H1 (cell line): ENCODE data around the gene DOCK3. TPM values are rescaled to one million over a fixed set of nuclear protein-coding genes. Genes with fewer than 3 reads are reported as not detected.

Experiments
- HDAC6 ChIP-seq: IDR thresholded peaks from one replicate; pipeline ENCODE4 v1.7.1; 2012; ENCODE audit warnings: low read depth, mild to moderate bottlenecking, inconsistent platforms, low read length, moderate library complexity
- KDM1A ChIP-seq: fragments of 200-600, 300-600 bp; sonication (generic); IDR thresholded peaks from 2 replicates; pipeline ENCODE4 v1.7.1; 2016; ENCODE audit warnings: mild to moderate bottlenecking, low read length, borderline replicate concordance
- RXRA ChIP-seq: IDR thresholded peaks from 2 replicates; pipeline ENCODE4 v1.6.1; 2011; ENCODE audit warnings: low read depth, mild to moderate bottlenecking, low read length, moderate library complexity; ENCODE audit not compliant: insufficient read depth
- SRF ChIP-seq: IDR thresholded peaks from 2 replicates; pipeline ENCODE4 v1.6.1; 2011; ENCODE audit warnings: mild to moderate bottlenecking, low read depth, low read length, moderate library complexity
- ZNF274 ChIP-seq: IDR thresholded peaks from 2 replicates; pipeline ENCODE4 v1.7.0; 2012; ENCODE audit warnings: low read length, borderline replicate concordance; ENCODE audit errors: extremely low read depth
- polyA plus RNA-seq, 7 experiments: library from polyadenylated mRNA; depleted of rRNA in 3 of 7; stranded (reverse) in 5 of 7; unstranded in 2 of 7; fragments of >200 nt in 5 of 7; fragments of 200-250 nt in 2 of 7; gene quantifications; 1 replicate in 5 of 7; 2 replicates in 1 of 7; 4 replicates in 1 of 7; pipeline versions ENCODE4 v1.2.1 to v1.2.3, GENCODE V29; 2011 to 2013; ENCODE audit warnings: missing spikeins in 2 of 7, mixed read lengths in 2 of 7
- total RNA-seq: library from RNA; stranded (reverse); fragmentation: NEBNext Ultra II Directional; extraction: Animal tissue kit (Norgen Biotek cat#: 25700); gene quantifications from 2 replicates; pipeline ENCODE4 v1.2.1, GENCODE V29; 2021
- TF ChIP-seq, protein P1 (sequence below): fragments of 300-600 bp; sonication (generic); IDR thresholded peaks from 2 replicates; pipeline ENCODE4 v1.7.1; 2012; ENCODE audit warnings: low read length, moderate library complexity, mild to moderate bottlenecking, inconsistent platforms; ENCODE audit not compliant: insufficient replicate concordance

The DOCK3 gene
- total and polyA plus RNA-seq, 2 of the 8 experiments (the other 6 are each of a cell fraction or from before 2014, with no cell fraction given) = 2.7 to 5.0 TPM

DNA sequence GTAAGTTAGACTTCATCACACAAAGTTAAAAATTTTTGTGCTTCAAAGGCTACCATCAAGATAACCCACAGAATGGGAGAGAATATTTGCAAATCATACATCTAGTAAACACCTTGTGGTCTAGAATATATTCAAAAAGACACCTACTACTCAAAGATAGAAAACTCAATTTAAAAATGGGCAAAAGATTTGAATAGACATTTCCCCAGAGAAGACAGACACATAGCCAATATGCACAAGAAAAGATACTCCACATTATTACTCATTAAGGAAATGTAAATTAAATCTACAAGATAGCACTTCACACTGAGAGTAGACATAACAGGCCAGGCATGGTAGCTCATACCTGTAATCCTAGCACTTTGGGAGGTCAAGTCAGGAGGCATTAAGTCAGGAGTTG, 622.6 kb downstream of the DOCK3 start (continued):
- TF ChIP-seq, protein P1, sequence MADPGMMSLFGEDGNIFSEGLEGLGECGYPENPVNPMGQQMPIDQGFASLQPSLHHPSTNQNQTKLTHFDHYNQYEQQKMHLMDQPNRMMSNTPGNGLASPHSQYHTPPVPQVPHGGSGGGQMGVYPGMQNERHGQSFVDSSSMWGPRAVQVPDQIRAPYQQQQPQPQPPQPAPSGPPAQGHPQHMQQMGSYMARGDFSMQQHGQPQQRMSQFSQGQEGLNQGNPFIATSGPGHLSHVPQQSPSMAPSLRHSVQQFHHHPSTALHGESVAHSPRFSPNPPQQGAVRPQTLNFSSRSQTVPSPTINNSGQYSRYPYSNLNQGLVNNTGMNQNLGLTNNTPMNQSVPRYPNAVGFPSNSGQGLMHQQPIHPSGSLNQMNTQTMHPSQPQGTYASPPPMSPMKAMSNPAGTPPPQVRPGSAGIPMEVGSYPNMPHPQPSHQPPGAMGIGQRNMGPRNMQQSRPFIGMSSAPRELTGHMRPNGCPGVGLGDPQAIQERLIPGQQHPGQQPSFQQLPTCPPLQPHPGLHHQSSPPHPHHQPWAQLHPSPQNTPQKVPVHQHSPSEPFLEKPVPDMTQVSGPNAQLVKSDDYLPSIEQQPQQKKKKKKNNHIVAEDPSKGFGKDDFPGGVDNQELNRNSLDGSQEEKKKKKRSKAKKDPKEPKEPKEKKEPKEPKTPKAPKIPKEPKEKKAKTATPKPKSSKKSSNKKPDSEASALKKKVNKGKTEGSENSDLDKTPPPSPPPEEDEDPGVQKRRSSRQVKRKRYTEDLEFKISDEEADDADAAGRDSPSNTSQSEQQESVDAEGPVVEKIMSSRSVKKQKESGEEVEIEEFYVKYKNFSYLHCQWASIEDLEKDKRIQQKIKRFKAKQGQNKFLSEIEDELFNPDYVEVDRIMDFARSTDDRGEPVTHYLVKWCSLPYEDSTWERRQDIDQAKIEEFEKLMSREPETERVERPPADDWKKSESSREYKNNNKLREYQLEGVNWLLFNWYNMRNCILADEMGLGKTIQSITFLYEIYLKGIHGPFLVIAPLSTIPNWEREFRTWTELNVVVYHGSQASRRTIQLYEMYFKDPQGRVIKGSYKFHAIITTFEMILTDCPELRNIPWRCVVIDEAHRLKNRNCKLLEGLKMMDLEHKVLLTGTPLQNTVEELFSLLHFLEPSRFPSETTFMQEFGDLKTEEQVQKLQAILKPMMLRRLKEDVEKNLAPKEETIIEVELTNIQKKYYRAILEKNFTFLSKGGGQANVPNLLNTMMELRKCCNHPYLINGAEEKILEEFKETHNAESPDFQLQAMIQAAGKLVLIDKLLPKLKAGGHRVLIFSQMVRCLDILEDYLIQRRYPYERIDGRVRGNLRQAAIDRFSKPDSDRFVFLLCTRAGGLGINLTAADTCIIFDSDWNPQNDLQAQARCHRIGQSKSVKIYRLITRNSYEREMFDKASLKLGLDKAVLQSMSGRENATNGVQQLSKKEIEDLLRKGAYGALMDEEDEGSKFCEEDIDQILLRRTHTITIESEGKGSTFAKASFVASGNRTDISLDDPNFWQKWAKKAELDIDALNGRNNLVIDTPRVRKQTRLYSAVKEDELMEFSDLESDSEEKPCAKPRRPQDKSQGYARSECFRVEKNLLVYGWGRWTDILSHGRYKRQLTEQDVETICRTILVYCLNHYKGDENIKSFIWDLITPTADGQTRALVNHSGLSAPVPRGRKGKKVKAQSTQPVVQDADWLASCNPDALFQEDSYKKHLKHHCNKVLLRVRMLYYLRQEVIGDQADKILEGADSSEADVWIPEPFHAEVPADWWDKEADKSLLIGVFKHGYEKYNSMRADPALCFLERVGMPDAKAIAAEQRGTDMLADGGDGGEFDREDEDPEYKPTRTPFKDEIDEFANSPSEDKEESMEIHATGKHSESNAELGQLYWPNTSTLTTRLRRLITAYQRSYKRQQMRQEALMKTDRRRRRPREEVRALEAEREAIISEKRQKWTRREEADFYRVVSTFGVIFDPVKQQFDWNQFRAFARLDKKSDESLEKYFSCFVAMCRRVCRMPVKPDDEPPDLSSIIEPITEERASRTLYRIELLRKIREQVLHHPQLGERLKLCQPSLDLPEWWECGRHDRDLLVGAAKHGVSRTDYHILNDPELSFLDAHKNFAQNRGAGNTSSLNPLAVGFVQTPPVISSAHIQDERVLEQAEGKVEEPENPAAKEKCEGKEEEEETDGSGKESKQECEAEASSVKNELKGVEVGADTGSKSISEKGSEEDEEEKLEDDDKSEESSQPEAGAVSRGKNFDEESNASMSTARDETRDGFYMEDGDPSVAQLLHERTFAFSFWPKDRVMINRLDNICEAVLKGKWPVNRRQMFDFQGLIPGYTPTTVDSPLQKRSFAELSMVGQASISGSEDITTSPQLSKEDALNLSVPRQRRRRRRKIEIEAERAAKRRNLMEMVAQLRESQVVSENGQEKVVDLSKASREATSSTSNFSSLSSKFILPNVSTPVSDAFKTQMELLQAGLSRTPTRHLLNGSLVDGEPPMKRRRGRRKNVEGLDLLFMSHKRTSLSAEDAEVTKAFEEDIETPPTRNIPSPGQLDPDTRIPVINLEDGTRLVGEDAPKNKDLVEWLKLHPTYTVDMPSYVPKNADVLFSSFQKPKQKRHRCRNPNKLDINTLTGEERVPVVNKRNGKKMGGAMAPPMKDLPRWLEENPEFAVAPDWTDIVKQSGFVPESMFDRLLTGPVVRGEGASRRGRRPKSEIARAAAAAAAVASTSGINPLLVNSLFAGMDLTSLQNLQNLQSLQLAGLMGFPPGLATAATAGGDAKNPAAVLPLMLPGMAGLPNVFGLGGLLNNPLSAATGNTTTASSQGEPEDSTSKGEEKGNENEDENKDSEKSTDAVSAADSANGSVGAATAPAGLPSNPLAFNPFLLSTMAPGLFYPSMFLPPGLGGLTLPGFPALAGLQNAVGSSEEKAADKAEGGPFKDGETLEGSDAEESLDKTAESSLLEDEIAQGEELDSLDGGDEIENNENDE = no peak
- TF ChIP-seq SRF = no peak
- TF ChIP-seq HDAC6 = no peak
- no peak for TF ChIP-seq ZNF274
- TF ChIP-seq KDM1A = no peak
- TF ChIP-seq RXRA = no peak
